ENCODE measurements around the gene CNPPD1.

Gene CNPPD1

GRCh38 chr2:219155054-219155644 lies 21.6 kb downstream of the CNPPD1 start:
- peak; percentile 67 to 74 (median 69) for TF ChIP-seq CTCF (IDR thresholded peaks at IDR 0.05; ENCODE audit: unreplicated experiment in 3 of 3)
- no peaks in the 10 kb centered on the region for H3K9me3 Mint-ChIP-seq

GRCh38 chr2:219149667-219150066 lies 27.1 kb downstream of the CNPPD1 start:
- H3K27ac Mint-ChIP-seq = no peak overlapping the region
- peaks cover 19% of the 10 kb centered on the region for H3K36me3 Mint-ChIP-seq (ENCODE audit: low read depth)
- TF ChIP-seq CTCF (IDR thresholded peaks at IDR 0.05; ENCODE audit: unreplicated experiment in 3 of 3) = no peak

More at GRCh38 chr2:219155054-219155644, 21.6 kb downstream of the CNPPD1 start:
- no peak overlapping the region for H3K27ac Mint-ChIP-seq
- no peaks in the 10 kb centered on the region for H3K27me3 Mint-ChIP-seq (ENCODE audit: low read depth)
- peaks cover 7% of the 10 kb centered on the region for H3K4me1 Mint-ChIP-seq
- peaks cover 19% of the 10 kb centered on the region for H3K36me3 Mint-ChIP-seq (ENCODE audit: low read depth)
- H3K4me3 Mint-ChIP-seq = no peak overlapping the region

GRCh38 chr2:219142329-219142728 lies 34.4 kb downstream of the CNPPD1 start:
- no peak for TF ChIP-seq CTCF (IDR thresholded peaks at IDR 0.05; ENCODE audit: unreplicated experiment in 3 of 3)
- H3K9me3 Mint-ChIP-seq = no peaks in the 10 kb centered on the region
- H3K4me3 Mint-ChIP-seq = no peak overlapping the region
- H3K4me1 Mint-ChIP-seq = no peaks in the 10 kb centered on the region
- H3K27me3 Mint-ChIP-seq (ENCODE audit: low read depth) = no peaks in the 10 kb centered on the region
- peaks cover 49% of the 10 kb centered on the region for H3K36me3 Mint-ChIP-seq (ENCODE audit: low read depth)
- no peak overlapping the region for H3K27ac Mint-ChIP-seq

More at GRCh38 chr2:219149667-219150066, 27.1 kb downstream of the CNPPD1 start:
- Mint-ChIP-seq H3K9me3 (no peaks in the 10 kb centered on the region), H3K4me3 (no peak overlapping the region), H3K27me3 (ENCODE audit: low read depth) (no peaks in the 10 kb centered on the region), H3K4me1 (no peaks in the 10 kb centered on the region)

GRCh38 chr2:219140722-219141121 lies 36.0 kb downstream of the CNPPD1 start:
- no peak for TF ChIP-seq CTCF (IDR thresholded peaks at IDR 0.05; ENCODE audit: unreplicated experiment in 3 of 3)
- H3K4me1 Mint-ChIP-seq = no peaks in the 10 kb centered on the region
- no peak overlapping the region for H3K27ac Mint-ChIP-seq
- no peak overlapping the region for H3K4me3 Mint-ChIP-seq
- H3K9me3 Mint-ChIP-seq = no peaks in the 10 kb centered on the region
- peaks cover 39% of the 10 kb centered on the region for H3K36me3 Mint-ChIP-seq (ENCODE audit: low read depth)
- H3K27me3 Mint-ChIP-seq (ENCODE audit: low read depth) = no peaks in the 10 kb centered on the region

- H3K9me3 Mint-ChIP-seq = no peaks in the 10 kb centered on the region
- H3K36me3 Mint-ChIP-seq (ENCODE audit: low read depth) = peaks cover 11% of the 10 kb centered on the region
Observed at GRCh38 chr2:219133976-219134375, 42.7 kb downstream of the CNPPD1 start.

More at GRCh38 chr2:219133976-219134375, 42.7 kb downstream of the CNPPD1 start:
- no peaks in the 10 kb centered on the region for H3K4me1 Mint-ChIP-seq
- TF ChIP-seq CTCF (IDR thresholded peaks at IDR 0.05; ENCODE audit: unreplicated experiment in 3 of 3) = no peak
- H3K4me3 Mint-ChIP-seq = no peak overlapping the region
- H3K27ac Mint-ChIP-seq = no peak overlapping the region
- no peaks in the 10 kb centered on the region for H3K27me3 Mint-ChIP-seq (ENCODE audit: low read depth)

Measured in nephron (organoid).